ENCODE results near the gene CENPT. TPM values are rescaled to one million over a fixed set of nuclear protein-coding genes. Genes with fewer than 3 reads are reported as not detected.

Gene CENPT
- total and polyA plus RNA-seq, 2 donors (not counting 1 experiment from before 2014, with no cell fraction given) = 75.0 to 169 TPM

- Mint-ChIP-seq H3K27ac (no peak overlapping the region), H3K27me3 (no peaks in the 10 kb centered on the region), H3K9me3 (ENCODE audit: insufficient read depth) (no peaks in the 10 kb centered on the region), H3K4me3 (no peak overlapping the region), H3K4me1 (peaks cover 13% of the 10 kb centered on the region)
- Histone ChIP-seq H3K4me3 (ENCODE audit: control extremely low read depth in 1 of 5, extremely low read depth in 1 of 5, insufficient read depth in 1 of 5, low read depth in 2 of 5, low read length in 4 of 5) (no peak overlapping the region), H2AFZ (ENCODE audit: insufficient read depth, low read depth, low read length, poor library complexity, severe bottlenecking) (no peak overlapping the region), H3K9ac (ENCODE audit: low read length) (no peak overlapping the region), H3K9me3 (ENCODE audit: control extremely low read depth in 1 of 3, control insufficient read depth in 2 of 3, insufficient read depth in 1 of 3, low read length in 2 of 3) (no peaks in the 10 kb centered on the region), H3K4me2 (replicated peaks; ENCODE audit: low read depth, low read length, poor library complexity, severe bottlenecking) (no peak overlapping the region), H3K4me1 (ENCODE audit: control insufficient read depth in 2 of 2, insufficient read depth in 2 of 2, low read length in 2 of 2) (peaks cover 3 to 6% of the 10 kb centered on the region in 2 donors), H3K79me2 (ENCODE audit: control insufficient read depth, insufficient read depth, low read length) (peaks cover 27% of the 10 kb centered on the region), H4K20me1 (ENCODE audit: control insufficient read depth, insufficient read depth, low read length, poor library complexity, severe bottlenecking) (peaks cover 21% of the 10 kb centered on the region), H3K27ac (ENCODE audit: low read length in 2 of 2) (no peak overlapping the region), H3K27me3 (replicated peaks in 1 of 4; ENCODE audit: control extremely low read depth in 1 of 4, control insufficient read depth in 3 of 4, insufficient read depth in 4 of 4, low read length in 3 of 4) (no peaks in the 10 kb centered on the region), H3K36me3 (replicated peaks in 1 of 2; ENCODE audit: control extremely low read depth in 1 of 2, control insufficient read depth in 1 of 2, extremely low read depth in 1 of 2, insufficient read depth in 2 of 2, low read length in 1 of 2) (peaks cover 0 to 81% of the 10 kb centered on the region in 2 experiments)
- ATAC-seq (ENCODE audit: low read depth) (no peak), DNase-seq (no peak)
- CTCF ChIA-PET = interaction anchor here (0.6 to 1.2 kb wide), 2 partner anchors 63 to 186 kb away, joined by 3 read pairs; no protein-coding TSS in a partner anchor
- intact Hi-C loops (cut with micrococcal nuclease) = no loop called here
- POLR2A ChIA-PET = no interaction called here
- TF ChIP-seq, protein P1, sequence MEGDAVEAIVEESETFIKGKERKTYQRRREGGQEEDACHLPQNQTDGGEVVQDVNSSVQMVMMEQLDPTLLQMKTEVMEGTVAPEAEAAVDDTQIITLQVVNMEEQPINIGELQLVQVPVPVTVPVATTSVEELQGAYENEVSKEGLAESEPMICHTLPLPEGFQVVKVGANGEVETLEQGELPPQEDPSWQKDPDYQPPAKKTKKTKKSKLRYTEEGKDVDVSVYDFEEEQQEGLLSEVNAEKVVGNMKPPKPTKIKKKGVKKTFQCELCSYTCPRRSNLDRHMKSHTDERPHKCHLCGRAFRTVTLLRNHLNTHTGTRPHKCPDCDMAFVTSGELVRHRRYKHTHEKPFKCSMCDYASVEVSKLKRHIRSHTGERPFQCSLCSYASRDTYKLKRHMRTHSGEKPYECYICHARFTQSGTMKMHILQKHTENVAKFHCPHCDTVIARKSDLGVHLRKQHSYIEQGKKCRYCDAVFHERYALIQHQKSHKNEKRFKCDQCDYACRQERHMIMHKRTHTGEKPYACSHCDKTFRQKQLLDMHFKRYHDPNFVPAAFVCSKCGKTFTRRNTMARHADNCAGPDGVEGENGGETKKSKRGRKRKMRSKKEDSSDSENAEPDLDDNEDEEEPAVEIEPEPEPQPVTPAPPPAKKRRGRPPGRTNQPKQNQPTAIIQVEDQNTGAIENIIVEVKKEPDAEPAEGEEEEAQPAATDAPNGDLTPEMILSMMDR (IDR thresholded peaks at IDR 0.05) = no peak
- no peak for TF ChIP-seq EZH2 (IDR thresholded peaks at IDR 0.05; ENCODE audit: borderline replicate concordance, insufficient read depth, low read depth, low read length, poor library complexity, severe bottlenecking)
- 96% methylated on average over 10 of the region's 12 CpGs for WGBS (ENCODE audit: insufficient coverage)
Measured at GRCh38 chr16:67879462-67879861, 32.0 kb upstream of the CENPT start.

- H3K27me3 Mint-ChIP-seq = no peaks in the 10 kb centered on the region
- H2AFZ ChIP-seq (ENCODE audit: insufficient read depth, low read depth, low read length, poor library complexity, severe bottlenecking) = no peak overlapping the region
- peaks cover 31% of the 10 kb centered on the region for H3K79me2 ChIP-seq (ENCODE audit: control insufficient read depth, insufficient read depth, low read length)
- CTCF ChIA-PET = interaction anchor here (0.8 to 0.9 kb wide), 2 partner anchors 62 to 162 kb away, joined by 4 to 6 read pairs; no protein-coding TSS in a partner anchor
- H3K4me2 ChIP-seq (replicated peaks; ENCODE audit: low read depth, low read length, poor library complexity, severe bottlenecking) = no peak overlapping the region
- no peak overlapping the region for H3K27ac Mint-ChIP-seq
- no peaks in the 10 kb centered on the region for H3K27me3 ChIP-seq (replicated peaks in 1 of 4; ENCODE audit: control extremely low read depth in 1 of 4, control insufficient read depth in 3 of 4, insufficient read depth in 4 of 4, low read length in 3 of 4)
- H3K4me3 Mint-ChIP-seq = no peak overlapping the region
- H3K27ac ChIP-seq (ENCODE audit: low read length in 2 of 2) = no peak overlapping the region
- H3K36me3 ChIP-seq (replicated peaks in 1 of 2; ENCODE audit: control extremely low read depth in 1 of 2, control insufficient read depth in 1 of 2, extremely low read depth in 1 of 2, insufficient read depth in 2 of 2, low read length in 1 of 2) = peaks cover 0 to 74% of the 10 kb centered on the region in 2 experiments
- DNase-seq (no peak), ATAC-seq (ENCODE audit: low read depth) (no peak)
- POLR2A ChIA-PET = no interaction called here
- no peak overlapping the region for H3K9ac ChIP-seq (ENCODE audit: low read length)
- H3K4me3 ChIP-seq (ENCODE audit: control extremely low read depth in 1 of 5, extremely low read depth in 1 of 5, insufficient read depth in 1 of 5, low read depth in 2 of 5, low read length in 4 of 5) = no peak overlapping the region
- 99% methylated on average over 8 of the region's 9 CpGs for WGBS (ENCODE audit: insufficient coverage)
- TF ChIP-seq, protein P1 (IDR thresholded peaks at IDR 0.05) = no peak
- no peak for TF ChIP-seq EZH2 (IDR thresholded peaks at IDR 0.05; ENCODE audit: borderline replicate concordance, insufficient read depth, low read depth, low read length, poor library complexity, severe bottlenecking)
- H4K20me1 ChIP-seq (ENCODE audit: control insufficient read depth, insufficient read depth, low read length, poor library complexity, severe bottlenecking) = peaks cover 27% of the 10 kb centered on the region
- peaks cover 19% of the 10 kb centered on the region for H3K4me1 Mint-ChIP-seq
- no peaks in the 10 kb centered on the region for H3K9me3 ChIP-seq (ENCODE audit: control extremely low read depth in 1 of 3, control insufficient read depth in 2 of 3, insufficient read depth in 1 of 3, low read length in 2 of 3)
- H3K9me3 Mint-ChIP-seq (ENCODE audit: insufficient read depth) = no peaks in the 10 kb centered on the region
- peaks cover 10 to 13% of the 10 kb centered on the region in 2 donors for H3K4me1 ChIP-seq (ENCODE audit: control insufficient read depth in 2 of 2, insufficient read depth in 2 of 2, low read length in 2 of 2)
- intact Hi-C loops (cut with micrococcal nuclease) = no loop called here
Measured at GRCh38 chr16:67878846-67879245, 31.4 kb upstream of the CENPT start.
